A549 treated with AZD9567 at 1 μM for 4 hours (cell line): ENCODE results near the gene MC3R. TPM values are rescaled to one million over a fixed set of nuclear protein-coding genes. Genes with fewer than 3 reads are reported as not detected.

Experiments used
- total RNA-seq: library from RNA; stranded (reverse); fragments of 200-300 nt; extraction: Qiagen RNA extraction; gene quantifications from 5 replicates; pipeline ENCODE4 v1.2.3, GENCODE V29; 2022; ENCODE audit not compliant: insufficient read depth

The MC3R gene
- not detected in 5 replicates for total RNA-seq

GRCh38 chr20:56247954-56248782 is at the start of gene MC3R:
TSS of gene MC3R (plus strand) at chr20:56248732. CDS start at chr20:56248844, 112 bp downstream.

Other genes with a start within 250 kb of the MC3R start
- not detected in 5 replicates for gene CBLN4, start 243.2 kb upstream of the MC3R start, total RNA-seq
- 10.8 to 13.6 TPM (median 12.2 TPM) in 5 replicates for gene FAM210B, start 110.2 kb downstream of the MC3R start, total RNA-seq
- 89.7 to 96.5 TPM (median 94.9 TPM) in 5 replicates for gene AURKA, start 143.5 kb downstream of the MC3R start, total RNA-seq
- gene CSTF1, start 143.9 kb downstream of the MC3R start, total RNA-seq: 38.6 to 41.6 TPM (median 39.6 TPM) in 5 replicates
- gene CASS4, start 163.5 kb downstream of the MC3R start, total RNA-seq: 0.03 to 0.07 TPM (median 0.05 TPM) in 3 of 5 replicates, not detected in the others
- 72.8 to 95.2 TPM (median 88.4 TPM) in 5 replicates for gene RTF2, start 219.9 kb downstream of the MC3R start, total RNA-seq